GM12878 (cell line): Measurements from ENCODE around the gene TMEM132C.

Experiments
- EP300 ChIP-seq, 2 experiments: fragments of 150-350 bp in 1 of 2; IDR thresholded peaks; 2 replicates each; pipeline ENCODE4 v1.6.1; 2011 to 2012; ENCODE audit warnings: low read depth in 2 of 2, low read length in 2 of 2, borderline replicate concordance in 1 of 2, improper control_type of control experiment in 1 of 2, inconsistent platforms in 1 of 2; ENCODE audit not compliant: control insufficient read depth in 1 of 2
- EZH2 ChIP-seq: IDR thresholded peaks from 2 replicates; pipeline ENCODE4 v1.6.1; 2012; ENCODE audit warnings: low read depth, mild to moderate bottlenecking, control low read depth, inconsistent platforms, low read length, borderline replicate concordance; ENCODE audit not compliant: control insufficient read depth
- POLR2A ChIP-seq: IDR thresholded peaks from 2 replicates; pipeline ENCODE4 v1.6.1; 2011; ENCODE audit warnings: low read depth, mild to moderate bottlenecking, low read length
- RCOR1 ChIP-seq: conservative IDR thresholded peaks from 2 replicates; pipeline ENCODE4 v1.6.1; 2012; ENCODE audit warnings: low read depth, low read length, improper control_type of control experiment
- RELA ChIP-seq: fragments of 450-650 bp; IDR thresholded peaks from 2 replicates; pipeline ENCODE4 v1.8.0; 2014; ENCODE audit warnings: borderline replicate concordance; ENCODE audit not compliant: partially characterized antibody
- RFX5 ChIP-seq: IDR thresholded peaks from 2 replicates; pipeline ENCODE4 v1.6.1; 2011; ENCODE audit warnings: low read depth, low read length, improper control_type of control experiment
- SMC3 ChIP-seq: IDR thresholded peaks from 2 replicates; pipeline ENCODE4 v1.6.1; 2011; ENCODE audit warnings: low read length, improper control_type of control experiment, borderline replicate concordance
- TBL1XR1 ChIP-seq: IDR thresholded peaks from 2 replicates; pipeline ENCODE4 v1.6.1; 2012; ENCODE audit warnings: low read depth, low read length, improper control_type of control experiment
- YBX1 ChIP-seq: fragments of 450-650 bp; IDR thresholded peaks from 2 replicates; pipeline ENCODE4 v1.6.1; 2016; ENCODE audit warnings: antibody characterized with exemption
- TF ChIP-seq, protein P1 (sequence below), 3 experiments: IDR thresholded peaks in 2 of 3; conservative IDR thresholded peaks in 1 of 3; 2 replicates each; pipeline ENCODE4 v1.5.1; 2011; ENCODE audit warnings: low read depth in 3 of 3, low read length in 3 of 3, mild to moderate bottlenecking in 3 of 3, control low read depth in 2 of 3, moderate library complexity in 2 of 3, inconsistent platforms in 1 of 3, mixed read lengths in 1 of 3; ENCODE audit not compliant: control insufficient read depth in 2 of 3, insufficient read depth in 1 of 3; ENCODE audit errors: extremely low read depth in 1 of 3
- TF ChIP-seq, protein P2 (sequence below): fragments of 150-350 bp; IDR thresholded peaks from 2 replicates; pipeline ENCODE4 v1.6.1; 2016; ENCODE audit warnings: low read depth, low read length
- TF ChIP-seq, protein P3 (sequence below): IDR thresholded peaks from 2 replicates; pipeline ENCODE4 v1.6.1; 2012; ENCODE audit warnings: low read depth, low read length, improper control_type of control experiment

DNA sequence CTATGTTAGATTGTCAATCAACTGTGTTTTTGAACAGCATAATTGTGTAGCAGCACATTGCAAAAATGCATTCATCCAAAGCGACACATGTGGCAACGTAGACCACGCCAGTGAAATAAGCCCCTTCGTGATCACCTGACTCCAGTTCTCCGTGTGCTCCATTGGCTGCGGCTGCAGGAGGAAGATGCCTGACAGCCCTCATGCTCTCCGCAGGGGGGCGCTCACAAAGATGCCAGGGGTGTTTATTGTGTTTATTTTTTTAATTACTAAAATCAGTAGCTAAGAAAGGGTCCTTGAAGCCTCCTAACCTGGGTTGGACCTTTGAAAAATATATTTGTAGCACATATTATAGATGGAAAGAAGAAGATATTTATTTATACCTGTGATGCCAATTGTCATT is 440.5 kb downstream of the TMEM132C start:
- TF ChIP-seq, protein P1, sequence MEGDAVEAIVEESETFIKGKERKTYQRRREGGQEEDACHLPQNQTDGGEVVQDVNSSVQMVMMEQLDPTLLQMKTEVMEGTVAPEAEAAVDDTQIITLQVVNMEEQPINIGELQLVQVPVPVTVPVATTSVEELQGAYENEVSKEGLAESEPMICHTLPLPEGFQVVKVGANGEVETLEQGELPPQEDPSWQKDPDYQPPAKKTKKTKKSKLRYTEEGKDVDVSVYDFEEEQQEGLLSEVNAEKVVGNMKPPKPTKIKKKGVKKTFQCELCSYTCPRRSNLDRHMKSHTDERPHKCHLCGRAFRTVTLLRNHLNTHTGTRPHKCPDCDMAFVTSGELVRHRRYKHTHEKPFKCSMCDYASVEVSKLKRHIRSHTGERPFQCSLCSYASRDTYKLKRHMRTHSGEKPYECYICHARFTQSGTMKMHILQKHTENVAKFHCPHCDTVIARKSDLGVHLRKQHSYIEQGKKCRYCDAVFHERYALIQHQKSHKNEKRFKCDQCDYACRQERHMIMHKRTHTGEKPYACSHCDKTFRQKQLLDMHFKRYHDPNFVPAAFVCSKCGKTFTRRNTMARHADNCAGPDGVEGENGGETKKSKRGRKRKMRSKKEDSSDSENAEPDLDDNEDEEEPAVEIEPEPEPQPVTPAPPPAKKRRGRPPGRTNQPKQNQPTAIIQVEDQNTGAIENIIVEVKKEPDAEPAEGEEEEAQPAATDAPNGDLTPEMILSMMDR (IDR thresholded peaks at IDR 0.05 in 2 of 3, conservative IDR thresholded peaks at IDR 0.05 in 1 of 3; ENCODE audit: control insufficient read depth in 2 of 3, extremely low read depth in 1 of 3, insufficient read depth in 1 of 3, low read depth in 3 of 3, low read length in 3 of 3) = 0 out of 6 replicates have a peak, but pooled peaks of 2 of the 3 experiments have one; percentile 9 to 13
- TF ChIP-seq SMC3 = no peak
- TF ChIP-seq EP300 (IDR thresholded peaks at IDR 0.05; ENCODE audit: borderline replicate concordance in 1 of 2, control insufficient read depth in 1 of 2, low read depth in 2 of 2, low read length in 2 of 2) = no peak
- no peak for TF ChIP-seq RFX5
- TF ChIP-seq, protein P2, sequence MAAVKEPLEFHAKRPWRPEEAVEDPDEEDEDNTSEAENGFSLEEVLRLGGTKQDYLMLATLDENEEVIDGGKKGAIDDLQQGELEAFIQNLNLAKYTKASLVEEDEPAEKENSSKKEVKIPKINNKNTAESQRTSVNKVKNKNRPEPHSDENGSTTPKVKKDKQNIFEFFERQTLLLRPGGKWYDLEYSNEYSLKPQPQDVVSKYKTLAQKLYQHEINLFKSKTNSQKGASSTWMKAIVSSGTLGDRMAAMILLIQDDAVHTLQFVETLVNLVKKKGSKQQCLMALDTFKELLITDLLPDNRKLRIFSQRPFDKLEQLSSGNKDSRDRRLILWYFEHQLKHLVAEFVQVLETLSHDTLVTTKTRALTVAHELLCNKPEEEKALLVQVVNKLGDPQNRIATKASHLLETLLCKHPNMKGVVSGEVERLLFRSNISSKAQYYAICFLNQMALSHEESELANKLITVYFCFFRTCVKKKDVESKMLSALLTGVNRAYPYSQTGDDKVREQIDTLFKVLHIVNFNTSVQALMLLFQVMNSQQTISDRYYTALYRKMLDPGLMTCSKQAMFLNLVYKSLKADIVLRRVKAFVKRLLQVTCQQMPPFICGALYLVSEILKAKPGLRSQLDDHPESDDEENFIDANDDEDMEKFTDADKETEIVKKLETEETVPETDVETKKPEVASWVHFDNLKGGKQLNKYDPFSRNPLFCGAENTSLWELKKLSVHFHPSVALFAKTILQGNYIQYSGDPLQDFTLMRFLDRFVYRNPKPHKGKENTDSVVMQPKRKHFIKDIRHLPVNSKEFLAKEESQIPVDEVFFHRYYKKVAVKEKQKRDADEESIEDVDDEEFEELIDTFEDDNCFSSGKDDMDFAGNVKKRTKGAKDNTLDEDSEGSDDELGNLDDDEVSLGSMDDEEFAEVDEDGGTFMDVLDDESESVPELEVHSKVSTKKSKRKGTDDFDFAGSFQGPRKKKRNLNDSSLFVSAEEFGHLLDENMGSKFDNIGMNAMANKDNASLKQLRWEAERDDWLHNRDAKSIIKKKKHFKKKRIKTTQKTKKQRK = no peak
- no peak for TF ChIP-seq YBX1
- no peak for TF ChIP-seq EZH2
- TF ChIP-seq, protein P3, sequence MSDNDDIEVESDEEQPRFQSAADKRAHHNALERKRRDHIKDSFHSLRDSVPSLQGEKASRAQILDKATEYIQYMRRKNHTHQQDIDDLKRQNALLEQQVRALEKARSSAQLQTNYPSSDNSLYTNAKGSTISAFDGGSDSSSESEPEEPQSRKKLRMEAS = no peak
- TF ChIP-seq POLR2A = no peak
- no peak for TF ChIP-seq TBL1XR1
- no peak for TF ChIP-seq RELA
- TF ChIP-seq RCOR1 = no peak
